NCI-H2196 treated with DMSO at 0.1 percent for 48 hours (cell line): ENCODE measurements around the gene ODAD2.
A peak's percentile ranks its signal among the peaks of the same experiment; 100 is the strongest.

Source experiments
- DNase-seq: peaks from one replicate; lab custom pipeline; 2025; ENCODE audit not compliant: unreplicated experiment; lab: John Stamatoyannopoulos, UW

The ODAD2 gene

GRCh38 chr10:27861781-27862180 lies 137.1 kb downstream of the ODAD2 start:
- no peak for DNase-seq

GRCh38 chr10:27857616-27858015 lies 141.3 kb downstream of the ODAD2 start:
- DNase-seq: no peak

- DNase-seq: no peak
Measured at GRCh38 chr10:27844223-27844622, 154.7 kb downstream of the ODAD2 start.

GRCh38 chr10:27838901-27839300 lies 160.0 kb downstream of the ODAD2 start:
- DNase-seq: no peak

- no peak for DNase-seq
Measured at GRCh38 chr10:27838361-27838760, 160.5 kb downstream of the ODAD2 start.

GRCh38 chr10:27834476-27834875 lies 164.4 kb downstream of the ODAD2 start:
- no peak for DNase-seq

- no peak for DNase-seq
Measured at GRCh38 chr10:27833792-27834191, 165.1 kb downstream of the ODAD2 start.

- no peak for DNase-seq
Measured at GRCh38 chr10:27832826-27833225, 166.1 kb downstream of the ODAD2 start.

GRCh38 chr10:27826369-27826768 lies 172.5 kb downstream of the ODAD2 start:
- no peak for DNase-seq

- DNase-seq: no peak
Measured at GRCh38 chr10:27822301-27822700, 176.6 kb downstream of the ODAD2 start.

GRCh38 chr10:27820637-27821036 lies 178.2 kb downstream of the ODAD2 start:
- no peak for DNase-seq

- peak; percentile 4 for DNase-seq
Measured at GRCh38 chr10:27819781-27820531, 178.9 kb downstream of the ODAD2 start.

- no peak for DNase-seq
Measured at GRCh38 chr10:27816320-27816719, 182.6 kb downstream of the ODAD2 start.

- DNase-seq: no peak
Measured at GRCh38 chr10:27815846-27816245, 183.0 kb downstream of the ODAD2 start.

GRCh38 chr10:27815261-27815660 lies 183.6 kb downstream of the ODAD2 start:
- DNase-seq: no peak

GRCh38 chr10:27805180-27805579 lies 193.7 kb downstream of the ODAD2 start:
- no peak for DNase-seq

- no peak for DNase-seq
Measured at GRCh38 chr10:27804136-27804535, 194.7 kb downstream of the ODAD2 start.

GRCh38 chr10:27801171-27801785 lies 197.6 kb downstream of the ODAD2 start:
- DNase-seq: no peak

- no peak for DNase-seq
Measured at GRCh38 chr10:27799046-27799445, 199.8 kb downstream of the ODAD2 start.

GRCh38 chr10:27794157-27794556 lies 204.7 kb downstream of the ODAD2 start:
- DNase-seq: no peak

- no peak for DNase-seq
Measured at GRCh38 chr10:27792216-27792615, 206.7 kb downstream of the ODAD2 start.

- DNase-seq: no peak
Measured at GRCh38 chr10:27784272-27784671, 214.6 kb downstream of the ODAD2 start.

GRCh38 chr10:27783660-27784059 lies 215.2 kb downstream of the ODAD2 start:
- no peak for DNase-seq
